GM12878 (cell line): ENCODE measurements around the gene TNFSF11. TPM values are rescaled to one million over a fixed set of nuclear protein-coding genes. Genes with fewer than 3 reads are reported as not detected.

ENCODE experiments used
- ATF7 ChIP-seq: fragments of 450-650 bp; IDR thresholded peaks from 2 replicates; pipeline ENCODE4 v1.6.1; 2016; ENCODE audit warnings: low read depth, mild to moderate bottlenecking
- CREB1 ChIP-seq: IDR thresholded peaks from 2 replicates; pipeline ENCODE4 v1.6.1; 2012; ENCODE audit warnings: low read depth, mild to moderate bottlenecking, inconsistent platforms
- EED ChIP-seq: sonication (generic); IDR thresholded peaks from 2 replicates; pipeline ENCODE4 v1.6.1; 2016; ENCODE audit warnings: antibody characterized with exemption, low read depth
- ETV6 ChIP-seq, 2 experiments: fragments of 450-650 bp in 1 of 2; IDR thresholded peaks in 1 of 2; conservative IDR thresholded peaks in 1 of 2; 2 replicates each; pipeline ENCODE4 v1.6.1; 2014; ENCODE audit warnings: antibody characterized with exemption in 1 of 2, borderline replicate concordance in 1 of 2, low read depth in 1 of 2, mild to moderate bottlenecking in 1 of 2, moderate library complexity in 1 of 2
- JUND ChIP-seq: IDR thresholded peaks from 2 replicates; pipeline ENCODE4 v1.6.1; 2012; ENCODE audit warnings: low read depth, mild to moderate bottlenecking, low read length, improper control_type of control experiment, moderate library complexity
- KAT2A ChIP-seq: conservative IDR thresholded peaks from 2 replicates; pipeline ENCODE4 v1.6.1; 2011; ENCODE audit warnings: low read depth, low read length; ENCODE audit not compliant: control insufficient read depth
- LARP7 ChIP-seq: fragments of 450-650 bp; IDR thresholded peaks from 2 replicates; pipeline ENCODE4 v1.6.1; 2017; ENCODE audit warnings: mild to moderate bottlenecking
- MEF2A ChIP-seq: IDR thresholded peaks from 2 replicates; pipeline ENCODE4 v1.6.1; 2011; ENCODE audit warnings: low read depth, mild to moderate bottlenecking, low read length, moderate library complexity; ENCODE audit not compliant: insufficient read depth
- NFYA ChIP-seq: IDR thresholded peaks from 2 replicates; pipeline ENCODE4 v1.6.1; 2011; ENCODE audit warnings: low read depth, mild to moderate bottlenecking, low read length, improper control_type of control experiment, borderline replicate concordance
- RAD21 ChIP-seq: IDR thresholded peaks from 2 replicates; pipeline ENCODE4 v1.6.1; 2011; ENCODE audit warnings: mild to moderate bottlenecking, low read depth, low read length, moderate library complexity; ENCODE audit not compliant: insufficient read depth
- RB1 ChIP-seq: fragments of 450-650 bp; formaldehyde crosslinking; IDR thresholded peaks from 2 replicates; pipeline ENCODE4 v1.6.1; 2017; ENCODE audit warnings: mild to moderate bottlenecking, borderline replicate concordance
- RELA ChIP-seq: fragments of 450-650 bp; IDR thresholded peaks from 2 replicates; pipeline ENCODE4 v1.8.0; 2014; ENCODE audit warnings: borderline replicate concordance; ENCODE audit not compliant: partially characterized antibody
- RUNX3 ChIP-seq: IDR thresholded peaks from 2 replicates; pipeline ENCODE4 v1.6.1; 2012; ENCODE audit warnings: low read length, inconsistent platforms
- SIX5 ChIP-seq: IDR thresholded peaks from 2 replicates; pipeline ENCODE4 v1.6.1; 2011; ENCODE audit warnings: mild to moderate bottlenecking, low read depth, low read length, moderate library complexity; ENCODE audit not compliant: severe bottlenecking
- SMC3 ChIP-seq: IDR thresholded peaks from 2 replicates; pipeline ENCODE4 v1.6.1; 2011; ENCODE audit warnings: low read length, improper control_type of control experiment, borderline replicate concordance
- SP1 ChIP-seq: IDR thresholded peaks from one replicate; pipeline ENCODE4 v1.6.1; 2011; ENCODE audit warnings: low read depth, low read length
- SREBF1 ChIP-seq: IDR thresholded peaks from 2 replicates; pipeline ENCODE4 v1.6.1; 2012; ENCODE audit warnings: mild to moderate bottlenecking, low read length
- TARDBP ChIP-seq: IDR thresholded peaks from 2 replicates; pipeline ENCODE4 v1.6.1; 2016; ENCODE audit warnings: borderline replicate concordance
- TCF7 ChIP-seq: IDR thresholded peaks from 2 replicates; pipeline ENCODE4 v1.6.1; 2014; ENCODE audit warnings: antibody characterized with exemption, borderline replicate concordance
- YBX1 ChIP-seq: fragments of 450-650 bp; IDR thresholded peaks from 2 replicates; pipeline ENCODE4 v1.6.1; 2016; ENCODE audit warnings: antibody characterized with exemption
- polyA plus RNA-seq, 11 experiments: library from polyadenylated mRNA; depleted of rRNA in 4 of 11; unstranded in 6 of 11; stranded (reverse) in 5 of 11; fragments of >200 nt; fragmentation: Nextera tagmentation in 4 of 11; fragmentation: Illumina TruSeq in 1 of 11; extraction: Ambion mirVana in 4 of 11; extraction: Trizol in 1 of 11; gene quantifications; 1 replicate in 1 of 11; 2 replicates in 10 of 11; pipeline versions ENCODE4 v1.2.1 to v1.2.3, GENCODE V29; 2011 to 2016; ENCODE audit warnings: inconsistent platforms in 2 of 11, missing spikeins in 2 of 11, low read depth in 1 of 11
- total RNA-seq, 4 experiments: library from RNA; depleted of rRNA in 3 of 4; stranded (reverse); fragments of >200 nt in 3 of 4; fragmentation: Illumina TruSeq in 1 of 4; extraction: Trizol in 1 of 4; gene quantifications; 2 replicates each; pipeline versions ENCODE4 v1.2.1 to v1.2.3, GENCODE V29; 2013 to 2021
- TF ChIP-seq, protein P1 (sequence below): fragments of 450-650 bp; IDR thresholded peaks from 2 replicates; pipeline ENCODE4 v1.6.1; 2017; ENCODE audit warnings: mild to moderate bottlenecking
- TF ChIP-seq, protein P2 (sequence below): fragments of 450-650 bp; conservative IDR thresholded peaks from 2 replicates; pipeline ENCODE4 v1.6.1; 2017; ENCODE audit warnings: mild to moderate bottlenecking, moderate library complexity
- TF ChIP-seq, protein P3 (sequence below): fragments of 450-650 bp; IDR thresholded peaks from 2 replicates; pipeline ENCODE4 v1.6.1; 2016; ENCODE audit warnings: mild to moderate bottlenecking, moderate library complexity, borderline replicate concordance

Gene TNFSF11
- total and polyA plus RNA-seq, 10 of the 15 experiments (the other 5 are each of a cell fraction or from before 2014, with no cell fraction given): 0.86 to 14.8 (median 10.0) TPM

DNA sequence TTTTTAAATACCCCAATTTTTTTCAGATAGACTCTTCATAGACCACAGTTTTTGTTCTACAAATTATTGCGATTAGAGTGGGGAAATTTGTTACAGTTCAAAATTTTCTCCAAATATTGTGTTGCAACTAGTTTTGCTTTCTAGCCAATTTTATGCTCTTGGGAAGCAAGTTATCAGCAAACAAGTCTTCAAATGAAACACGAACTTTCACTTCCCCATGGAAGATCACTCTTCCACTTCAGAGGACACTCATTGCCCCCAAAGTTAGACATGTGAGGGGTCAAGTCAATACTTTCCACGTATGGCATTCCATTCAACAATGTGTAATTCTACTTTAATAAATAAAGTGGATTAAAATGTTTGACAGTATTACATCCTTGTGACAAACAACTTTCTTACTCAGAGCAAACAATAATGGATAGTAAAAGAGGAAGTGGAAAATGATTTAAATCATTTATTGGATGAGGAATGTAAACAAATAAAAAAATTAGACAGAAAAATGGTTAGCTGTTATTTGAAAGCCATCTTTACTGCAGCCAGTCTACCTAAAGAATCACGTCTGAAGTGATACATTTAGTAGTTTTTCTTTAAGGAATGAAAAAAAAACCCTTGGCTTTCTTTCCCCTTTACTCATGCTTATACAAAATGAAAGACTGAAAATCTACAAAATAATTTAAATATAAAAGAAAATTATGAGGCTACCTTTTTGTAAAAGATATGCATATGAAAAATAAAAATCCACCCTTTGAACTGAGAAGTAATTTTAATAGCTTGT lies 41.2 kb upstream of the TNFSF11 start (continued):
- TF ChIP-seq SIX5 (no peak), MEF2A (0 out of 2 replicates have a peak, but pooled peaks have one; percentile 44), SMC3 (no peak), CREB1 (no peak), ETV6 (conservative IDR thresholded peaks at IDR 0.05 in 1 of 2, IDR thresholded peaks at IDR 0.05 in 1 of 2; ENCODE audit: borderline replicate concordance in 1 of 2, low read depth in 1 of 2) (peak in 1 of 2 experiments; percentile 76; a peak in 2 of 4 replicates), TCF7 (0 out of 2 replicates have a peak, but pooled peaks have one; percentile 23), YBX1 (no peak), LARP7 (no peak), NFYA (no peak), SP1 (no peak), RELA (no peak), RB1 (no peak), ATF7 (no peak), JUND (no peak), TARDBP (no peak), EED (peak; percentile 82), SREBF1 (no peak), KAT2A (no peak), RAD21 (no peak), RUNX3 (peak; percentile 71)
- TF ChIP-seq, protein P1, sequence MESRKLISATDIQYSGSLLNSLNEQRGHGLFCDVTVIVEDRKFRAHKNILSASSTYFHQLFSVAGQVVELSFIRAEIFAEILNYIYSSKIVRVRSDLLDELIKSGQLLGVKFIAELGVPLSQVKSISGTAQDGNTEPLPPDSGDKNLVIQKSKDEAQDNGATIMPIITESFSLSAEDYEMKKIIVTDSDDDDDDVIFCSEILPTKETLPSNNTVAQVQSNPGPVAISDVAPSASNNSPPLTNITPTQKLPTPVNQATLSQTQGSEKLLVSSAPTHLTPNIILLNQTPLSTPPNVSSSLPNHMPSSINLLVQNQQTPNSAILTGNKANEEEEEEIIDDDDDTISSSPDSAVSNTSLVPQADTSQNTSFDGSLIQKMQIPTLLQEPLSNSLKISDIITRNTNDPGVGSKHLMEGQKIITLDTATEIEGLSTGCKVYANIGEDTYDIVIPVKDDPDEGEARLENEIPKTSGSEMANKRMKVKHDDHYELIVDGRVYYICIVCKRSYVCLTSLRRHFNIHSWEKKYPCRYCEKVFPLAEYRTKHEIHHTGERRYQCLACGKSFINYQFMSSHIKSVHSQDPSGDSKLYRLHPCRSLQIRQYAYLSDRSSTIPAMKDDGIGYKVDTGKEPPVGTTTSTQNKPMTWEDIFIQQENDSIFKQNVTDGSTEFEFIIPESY: no peak
- TF ChIP-seq, protein P2, sequence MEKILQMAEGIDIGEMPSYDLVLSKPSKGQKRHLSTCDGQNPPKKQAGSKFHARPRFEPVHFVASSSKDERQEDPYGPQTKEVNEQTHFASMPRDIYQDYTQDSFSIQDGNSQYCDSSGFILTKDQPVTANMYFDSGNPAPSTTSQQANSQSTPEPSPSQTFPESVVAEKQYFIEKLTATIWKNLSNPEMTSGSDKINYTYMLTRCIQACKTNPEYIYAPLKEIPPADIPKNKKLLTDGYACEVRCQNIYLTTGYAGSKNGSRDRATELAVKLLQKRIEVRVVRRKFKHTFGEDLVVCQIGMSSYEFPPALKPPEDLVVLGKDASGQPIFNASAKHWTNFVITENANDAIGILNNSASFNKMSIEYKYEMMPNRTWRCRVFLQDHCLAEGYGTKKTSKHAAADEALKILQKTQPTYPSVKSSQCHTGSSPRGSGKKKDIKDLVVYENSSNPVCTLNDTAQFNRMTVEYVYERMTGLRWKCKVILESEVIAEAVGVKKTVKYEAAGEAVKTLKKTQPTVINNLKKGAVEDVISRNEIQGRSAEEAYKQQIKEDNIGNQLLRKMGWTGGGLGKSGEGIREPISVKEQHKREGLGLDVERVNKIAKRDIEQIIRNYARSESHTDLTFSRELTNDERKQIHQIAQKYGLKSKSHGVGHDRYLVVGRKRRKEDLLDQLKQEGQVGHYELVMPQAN: no peak
- TF ChIP-seq, protein P3, sequence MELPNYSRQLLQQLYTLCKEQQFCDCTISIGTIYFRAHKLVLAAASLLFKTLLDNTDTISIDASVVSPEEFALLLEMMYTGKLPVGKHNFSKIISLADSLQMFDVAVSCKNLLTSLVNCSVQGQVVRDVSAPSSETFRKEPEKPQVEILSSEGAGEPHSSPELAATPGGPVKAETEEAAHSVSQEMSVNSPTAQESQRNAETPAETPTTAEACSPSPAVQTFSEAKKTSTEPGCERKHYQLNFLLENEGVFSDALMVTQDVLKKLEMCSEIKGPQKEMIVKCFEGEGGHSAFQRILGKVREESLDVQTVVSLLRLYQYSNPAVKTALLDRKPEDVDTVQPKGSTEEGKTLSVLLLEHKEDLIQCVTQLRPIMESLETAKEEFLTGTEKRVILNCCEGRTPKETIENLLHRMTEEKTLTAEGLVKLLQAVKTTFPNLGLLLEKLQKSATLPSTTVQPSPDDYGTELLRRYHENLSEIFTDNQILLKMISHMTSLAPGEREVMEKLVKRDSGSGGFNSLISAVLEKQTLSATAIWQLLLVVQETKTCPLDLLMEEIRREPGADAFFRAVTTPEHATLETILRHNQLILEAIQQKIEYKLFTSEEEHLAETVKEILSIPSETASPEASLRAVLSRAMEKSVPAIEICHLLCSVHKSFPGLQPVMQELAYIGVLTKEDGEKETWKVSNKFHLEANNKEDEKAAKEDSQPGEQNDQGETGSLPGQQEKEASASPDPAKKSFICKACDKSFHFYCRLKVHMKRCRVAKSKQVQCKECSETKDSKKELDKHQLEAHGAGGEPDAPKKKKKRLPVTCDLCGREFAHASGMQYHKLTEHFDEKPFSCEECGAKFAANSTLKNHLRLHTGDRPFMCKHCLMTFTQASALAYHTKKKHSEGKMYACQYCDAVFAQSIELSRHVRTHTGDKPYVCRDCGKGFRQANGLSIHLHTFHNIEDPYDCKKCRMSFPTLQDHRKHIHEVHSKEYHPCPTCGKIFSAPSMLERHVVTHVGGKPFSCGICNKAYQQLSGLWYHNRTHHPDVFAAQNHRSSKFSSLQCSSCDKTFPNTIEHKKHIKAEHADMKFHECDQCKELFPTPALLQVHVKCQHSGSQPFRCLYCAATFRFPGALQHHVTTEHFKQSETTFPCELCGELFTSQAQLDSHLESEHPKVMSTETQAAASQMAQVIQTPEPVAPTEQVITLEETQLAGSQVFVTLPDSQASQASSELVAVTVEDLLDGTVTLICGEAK: no peak
